Measurements from ENCODE around the gene ASB2.

DNA sequence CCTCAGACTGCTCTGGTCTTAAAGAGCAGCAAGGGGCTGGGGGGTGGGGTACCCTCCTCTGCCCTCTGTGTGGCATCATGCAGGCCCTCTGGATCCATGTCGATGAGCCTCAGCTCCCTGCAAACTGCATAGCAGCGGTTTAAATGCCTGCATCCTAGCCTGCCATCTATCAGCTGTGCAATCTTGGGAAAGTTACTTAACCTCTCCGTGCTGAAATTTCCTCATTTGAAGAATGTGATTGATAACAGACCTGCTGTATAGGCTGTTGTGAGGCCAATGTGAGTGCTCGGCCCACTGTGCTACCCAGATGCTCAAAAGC lies 45.4 kb downstream of the ASB2 start:
- TF ChIP-seq, protein P1, sequence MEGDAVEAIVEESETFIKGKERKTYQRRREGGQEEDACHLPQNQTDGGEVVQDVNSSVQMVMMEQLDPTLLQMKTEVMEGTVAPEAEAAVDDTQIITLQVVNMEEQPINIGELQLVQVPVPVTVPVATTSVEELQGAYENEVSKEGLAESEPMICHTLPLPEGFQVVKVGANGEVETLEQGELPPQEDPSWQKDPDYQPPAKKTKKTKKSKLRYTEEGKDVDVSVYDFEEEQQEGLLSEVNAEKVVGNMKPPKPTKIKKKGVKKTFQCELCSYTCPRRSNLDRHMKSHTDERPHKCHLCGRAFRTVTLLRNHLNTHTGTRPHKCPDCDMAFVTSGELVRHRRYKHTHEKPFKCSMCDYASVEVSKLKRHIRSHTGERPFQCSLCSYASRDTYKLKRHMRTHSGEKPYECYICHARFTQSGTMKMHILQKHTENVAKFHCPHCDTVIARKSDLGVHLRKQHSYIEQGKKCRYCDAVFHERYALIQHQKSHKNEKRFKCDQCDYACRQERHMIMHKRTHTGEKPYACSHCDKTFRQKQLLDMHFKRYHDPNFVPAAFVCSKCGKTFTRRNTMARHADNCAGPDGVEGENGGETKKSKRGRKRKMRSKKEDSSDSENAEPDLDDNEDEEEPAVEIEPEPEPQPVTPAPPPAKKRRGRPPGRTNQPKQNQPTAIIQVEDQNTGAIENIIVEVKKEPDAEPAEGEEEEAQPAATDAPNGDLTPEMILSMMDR (IDR thresholded peaks at IDR 0.05) = no peak
- no peak for TF ChIP-seq POLR2A (IDR thresholded peaks at IDR 0.05)
- TF ChIP-seq POLR2AphosphoS5 (IDR thresholded peaks at IDR 0.05; ENCODE audit: insufficient read depth in 1 of 2, low read depth in 1 of 2) = no peak
